SK-N-SH (cell line): ENCODE data around the gene ST7. TPM values are rescaled to one million over a fixed set of nuclear protein-coding genes. Genes with fewer than 3 reads are reported as not detected.

Experiments used
- CTCF ChIA-PET: fragments of 300-600, 350-600 bp; formaldehyde crosslinking; extraction: SDS; loops from one replicate; lab custom pipeline; 2021; lab: Yijun Ruan, JAX
- POLR2A ChIA-PET: fragments of 350-600 bp; sonication (Branson Sonifier 250); formaldehyde crosslinking; extraction: SDS; loops from one replicate; lab custom pipeline; 2020; ENCODE audit warnings: antibody characterized with exemption, inconsistent platforms; lab: Yijun Ruan, JAX
- DNase-seq: peaks from one replicate; pipeline ENCODE4 v3.0.0; 2012
- H2AFZ ChIP-seq: fragments of 200-600 bp; sonication (generic); 2 replicates; pipeline ENCODE4 v1.8.1; 2016; ENCODE audit warnings: antibody characterized with exemption, mild to moderate bottlenecking, low read depth
- H3F3A ChIP-seq: fragments of 200-600 bp; sonication (generic); replicated peaks from 2 replicates; pipeline ENCODE3; 2016; ENCODE audit warnings: antibody characterized with exemption, mild to moderate bottlenecking; ENCODE audit not compliant: insufficient read depth
- H3K27ac ChIP-seq, 2 experiments: fragments of 200-500 bp in 1 of 2; fragments of 200-600 bp in 1 of 2; sonication (Bioruptor generic) in 1 of 2; sonication (generic), shearing (Covaris generic) in 1 of 2; 2 replicates each; pipeline versions ENCODE4 v1.5.1 to v1.6.1; 2014 to 2016; ENCODE audit warnings: low read depth in 2 of 2, inconsistent platforms in 1 of 2, low read length in 1 of 2, mild to moderate bottlenecking in 1 of 2, mixed read lengths in 1 of 2
- H3K27me3 ChIP-seq: fragments of 200-600 bp; sonication (generic), shearing (Covaris generic); 2 replicates; pipeline ENCODE4 v1.6.1; 2016; ENCODE audit warnings: mixed run types; ENCODE audit not compliant: insufficient read depth
- H3K36me3 ChIP-seq, 2 experiments: fragments of 200-500 bp in 1 of 2; fragments of 200-600 bp in 1 of 2; sonication (Bioruptor generic) in 1 of 2; sonication (generic) in 1 of 2; replicated peaks in 1 of 2; 2 replicates each; pipeline versions ENCODE3 to v1.5.1; 2014 to 2016; ENCODE audit warnings: low read length in 1 of 2, mild to moderate bottlenecking in 1 of 2; ENCODE audit not compliant: insufficient read depth in 2 of 2, control insufficient read depth in 1 of 2
- H3K4me1 ChIP-seq, 2 experiments: fragments of 200-500 bp in 1 of 2; fragments of 200-600 bp in 1 of 2; sonication (Bioruptor generic) in 1 of 2; sonication (generic), shearing (Covaris generic) in 1 of 2; 2 replicates each; pipeline versions ENCODE4 v1.5.1 to v1.6.1; 2014 to 2016; ENCODE audit warnings: low read depth in 1 of 2, low read length in 1 of 2, mixed run types in 1 of 2; ENCODE audit not compliant: insufficient read depth in 2 of 2, control insufficient read depth in 1 of 2
- H3K4me2 ChIP-seq: fragments of 200-600 bp; sonication (generic), shearing (Covaris generic); 2 replicates; pipeline ENCODE4 v1.6.1; 2017; ENCODE audit warnings: mixed run types
- H3K4me3 ChIP-seq, 2 experiments: fragments of 200-500 bp in 1 of 2; fragments of 200-600 bp in 1 of 2; sonication (Bioruptor generic) in 1 of 2; sonication (generic), shearing (Covaris generic) in 1 of 2; 2 replicates each; pipeline versions ENCODE4 v1.5.1 to v1.8.1; 2014 to 2016; ENCODE audit warnings: low read depth in 2 of 2, inconsistent platforms in 1 of 2, low read length in 1 of 2, mild to moderate bottlenecking in 1 of 2, mixed read lengths in 1 of 2, moderate library complexity in 1 of 2
- H3K79me2 ChIP-seq: fragments of 200-600 bp; sonication (generic); 2 replicates; pipeline ENCODE4 v1.8.1; 2017; ENCODE audit warnings: mild to moderate bottlenecking; ENCODE audit not compliant: insufficient read depth
- H3K9ac ChIP-seq: fragments of 200-600 bp; sonication (generic); 2 replicates; pipeline ENCODE4 v1.6.1; 2017; ENCODE audit warnings: mixed run types
- H3K9me2 ChIP-seq: fragments of 200-600 bp; sonication (generic); 2 replicates; pipeline ENCODE4 v1.6.1; 2017; ENCODE audit warnings: mixed run types
- H3K9me3 ChIP-seq: fragments of 200-600 bp; sonication (generic); 2 replicates; pipeline ENCODE4 v1.6.1; 2017; ENCODE audit warnings: mixed run types, mild to moderate bottlenecking, moderate library complexity
- H4K20me1 ChIP-seq: fragments of 200-600 bp; sonication (generic); 2 replicates; pipeline ENCODE4 v1.6.1; 2017; ENCODE audit warnings: mild to moderate bottlenecking, mixed run types; ENCODE audit not compliant: insufficient read depth
- ELF1 ChIP-seq: IDR thresholded peaks from 2 replicates; pipeline ENCODE4 v1.4.0; 2012
- EP300 ChIP-seq, 2 experiments: IDR thresholded peaks; 2 replicates each; pipeline versions ENCODE4 v1.4.0 to v1.6.1; 2012; ENCODE audit warnings: borderline replicate concordance in 1 of 2, low read depth in 1 of 2, low read length in 1 of 2
- EZH2phosphoT487 ChIP-seq: fragments of 200-600 bp; sonication (generic); IDR thresholded peaks from 2 replicates; pipeline ENCODE4 v1.6.1; 2017; ENCODE audit warnings: low read depth, mixed run types, mild to moderate bottlenecking, antibody characterized with exemption, moderate library complexity, borderline replicate concordance
- FOSL2 ChIP-seq: IDR thresholded peaks from 2 replicates; pipeline ENCODE4 v1.4.0; 2012; ENCODE audit warnings: low read depth, mild to moderate bottlenecking, moderate library complexity, borderline replicate concordance
- FOXJ3 ChIP-seq: sonication (generic); formaldehyde crosslinking; IDR thresholded peaks from 2 replicates; pipeline ENCODE4 v1.5.1; 2020; ENCODE audit warnings: mild to moderate bottlenecking, missing genetic modification reagents
- FOXM1 ChIP-seq: IDR thresholded peaks from 2 replicates; pipeline ENCODE4 v1.4.0; 2012; ENCODE audit warnings: low read depth, mild to moderate bottlenecking
- GABPA ChIP-seq: IDR thresholded peaks from 2 replicates; pipeline ENCODE4 v1.4.0; 2012; ENCODE audit warnings: low read depth, mild to moderate bottlenecking
- GATA2 ChIP-seq: sonication (generic); formaldehyde crosslinking; IDR thresholded peaks from 2 replicates; pipeline ENCODE4 v1.5.0; 2020; ENCODE audit warnings: mild to moderate bottlenecking, missing genetic modification reagents
- MAX ChIP-seq: IDR thresholded peaks from 2 replicates; pipeline ENCODE4 v1.4.0; 2012; ENCODE audit warnings: low read depth
- MEF2A ChIP-seq: IDR thresholded peaks from 2 replicates; pipeline ENCODE4 v1.4.0; 2012; ENCODE audit warnings: low read depth, borderline replicate concordance
- NRF1 ChIP-seq: IDR thresholded peaks from 2 replicates; pipeline ENCODE4 v1.6.1; 2012; ENCODE audit warnings: low read depth, mild to moderate bottlenecking, low read length
- POLR2AphosphoS5 ChIP-seq: IDR thresholded peaks from 2 replicates; pipeline ENCODE4 v1.6.1; 2012; ENCODE audit warnings: low read depth, low read length
- REST ChIP-seq: IDR thresholded peaks from 2 replicates; pipeline ENCODE4 v1.6.1; 2012; ENCODE audit warnings: mild to moderate bottlenecking, low read depth, low read length, moderate library complexity
- TAF1 ChIP-seq: IDR thresholded peaks from 2 replicates; pipeline ENCODE4 v1.6.1; 2012; ENCODE audit warnings: low read depth, mild to moderate bottlenecking, low read length, moderate library complexity, borderline replicate concordance
- WGBS: methylation state at CpG from one replicate; pipeline ENCODE4 v1.1.6; 2017; ENCODE audit warnings: low lambda C conversion rate; 5-methylcytosine and 5-hydroxymethylcytosine counted together
- polyA plus RNA-seq, 3 experiments: library from polyadenylated mRNA; depleted of rRNA; stranded (reverse); fragments of >200 nt; gene quantifications; 2 replicates each; pipeline ENCODE4 v1.2.3, GENCODE V29; 2012

Gene ST7
- polyA plus RNA-seq, 1 of the 3 experiments (the other 2 are of a cell fraction): 23.5 TPM

- Histone ChIP-seq H3K4me3 (no peak overlapping the region), H3K36me3 (peaks cover 2 to 6% of the 10 kb centered on the region in 2 experiments), H3F3A (peaks cover 3% of the 10 kb centered on the region), H4K20me1 (no peaks in the 10 kb centered on the region), H3K9me3 (0 out of 2 replicates have a peak, but pooled peaks cover 5% of the 10 kb centered on the region), H2AFZ (no peak overlapping the region), H3K79me2 (peaks cover 9% of the 10 kb centered on the region; the same call in 1 of the 2 replicates), H3K9me2 (no peaks in the 10 kb centered on the region), H3K4me2 (no peak overlapping the region), H3K4me1 (peaks cover 0 to 10% of the 10 kb centered on the region in 2 experiments; a peak in 2 of 4 replicates), H3K27ac (no peak overlapping the region), H3K27me3 (no peaks in the 10 kb centered on the region), H3K9ac (no peak overlapping the region)
- CTCF ChIA-PET: no interaction called here
- TF ChIP-seq FOSL2: 0 out of 2 replicates have a peak, but pooled peaks have one; percentile 17
- TF ChIP-seq POLR2AphosphoS5: no peak
- POLR2A ChIA-PET: no interaction called here
- 90% methylated on average over 2 of the region's 2 CpGs for WGBS
- DNase-seq: no peak
Measured at GRCh38 chr7:117041007-117041406, 87.7 kb downstream of the ST7 start.

- Histone ChIP-seq H3K4me1 (peaks cover 0 to 7% of the 10 kb centered on the region in 2 experiments; a peak in 2 of 4 replicates), H3K9me2 (no peaks in the 10 kb centered on the region), H3K4me3 (no peak overlapping the region), H3K79me2 (peaks cover 11% of the 10 kb centered on the region; the same call in 1 of the 2 replicates), H3K9me3 (0 out of 2 replicates have a peak, but pooled peaks cover 5% of the 10 kb centered on the region), H2AFZ (no peak overlapping the region), H3K27ac (no peak overlapping the region; a peak in 1 of 4 replicates), H3K27me3 (no peaks in the 10 kb centered on the region), H3K9ac (no peak overlapping the region), H3K36me3 (peaks cover 1 to 6% of the 10 kb centered on the region in 2 experiments), H3K4me2 (no peak overlapping the region), H4K20me1 (no peaks in the 10 kb centered on the region), H3F3A (peaks cover 3% of the 10 kb centered on the region)
- no peak for TF ChIP-seq NRF1
- no peak for TF ChIP-seq EZH2phosphoT487
- no peak for TF ChIP-seq POLR2AphosphoS5
- TF ChIP-seq GATA2 (CRISPR knock-in tag): no peak
- no peak for TF ChIP-seq MAX
- no peak for TF ChIP-seq ELF1
- no peak for TF ChIP-seq GABPA
- POLR2A ChIA-PET: no interaction called here
- WGBS: 98% methylated on average over 3 of the region's 3 CpGs
- no peak for DNase-seq
- CTCF ChIA-PET: no interaction called here
Measured at GRCh38 chr7:117041822-117042221, 88.5 kb downstream of the ST7 start.

GRCh38 chr7:117043108-117043825, 90.0 kb downstream of the ST7 start:
- Histone ChIP-seq H2AFZ (no peak overlapping the region), H3K36me3 (peaks cover 0 to 6% of the 10 kb centered on the region in 2 experiments), H3F3A (peaks cover 3% of the 10 kb centered on the region), H3K4me1 (peaks cover 0 to 16% of the 10 kb centered on the region in 2 experiments; a peak in 2 of 4 replicates)
- WGBS: 78% methylated on average over 2 of the region's 2 CpGs
- CTCF ChIA-PET: interaction anchor here (1.2 kb wide), 1 partner anchor 19 kb away, joined by 3 read pairs; no protein-coding TSS in a partner anchor
- TF ChIP-seq FOXJ3 (CRISPR knock-in tag): no peak
- no peak for TF ChIP-seq REST
- TF ChIP-seq MEF2A: no peak
- no peak for TF ChIP-seq ELF1
- TF ChIP-seq GABPA: no peak
- TF ChIP-seq TAF1: no peak
- no peak for TF ChIP-seq EP300 (IDR thresholded peaks at IDR 0.05; ENCODE audit: borderline replicate concordance in 1 of 2, low read depth in 1 of 2, low read length in 1 of 2)
- no peak for TF ChIP-seq FOXM1
- TF ChIP-seq, all 33 proteins: peak for 0
- peaks cover 15% of the 10 kb centered on the region for H3K79me2 ChIP-seq
- H3K27ac ChIP-seq: no peak overlapping the region; a peak in 1 of 4 replicates
- no peaks in the 10 kb centered on the region for H3K27me3 ChIP-seq
- H3K9ac ChIP-seq: no peak overlapping the region
- no peak for DNase-seq
- H3K9me2 ChIP-seq: no peaks in the 10 kb centered on the region
- 0 out of 2 replicates have a peak, but pooled peaks cover 5% of the 10 kb centered on the region for H3K9me3 ChIP-seq
- no peak overlapping the region for H3K4me2 ChIP-seq
- H4K20me1 ChIP-seq: no peaks in the 10 kb centered on the region
- H3K4me3 ChIP-seq: no peak overlapping the region
- POLR2A ChIA-PET: no interaction called here
